Activated CD4-positive, alpha-beta T cell treated with anti-CD3 and anti-CD28 coated beads, Interleukin-2, amount 50 U/mL, for 4 hours (primary cell): ENCODE results near the gene MSH3.
"Not testable (repeated sequence)": the region's sequence is repeated elsewhere in the genome, so short reads cannot be mapped to it uniquely, and the experiment has no call there.

Experiments
- DNase-seq, 2 experiments: peaks; one replicate each; pipeline ENCODE4 v3.0.0-alpha.2; 2020

Gene MSH3

DNA sequence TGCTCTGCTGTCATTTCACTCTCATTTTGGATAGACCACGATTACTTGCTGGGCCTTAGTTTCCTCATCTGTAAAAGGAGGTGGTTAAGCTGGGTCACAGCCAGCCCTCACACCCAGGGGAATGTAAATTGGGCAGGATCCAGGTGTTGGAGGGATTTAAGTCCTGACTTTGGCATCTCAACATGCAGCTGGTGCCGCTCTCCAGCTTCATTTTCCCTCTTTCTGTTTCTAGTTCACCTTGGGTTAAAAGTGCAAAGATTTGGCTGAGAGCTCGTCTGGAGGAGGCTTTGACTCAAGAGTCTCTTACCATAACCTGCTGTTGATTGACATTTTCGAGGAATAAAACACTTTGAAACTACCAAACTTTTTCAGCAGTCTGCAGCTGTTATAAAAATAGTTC, 144.6 kb downstream of the MSH3 start:
- DNase-seq = no peak

DNA sequence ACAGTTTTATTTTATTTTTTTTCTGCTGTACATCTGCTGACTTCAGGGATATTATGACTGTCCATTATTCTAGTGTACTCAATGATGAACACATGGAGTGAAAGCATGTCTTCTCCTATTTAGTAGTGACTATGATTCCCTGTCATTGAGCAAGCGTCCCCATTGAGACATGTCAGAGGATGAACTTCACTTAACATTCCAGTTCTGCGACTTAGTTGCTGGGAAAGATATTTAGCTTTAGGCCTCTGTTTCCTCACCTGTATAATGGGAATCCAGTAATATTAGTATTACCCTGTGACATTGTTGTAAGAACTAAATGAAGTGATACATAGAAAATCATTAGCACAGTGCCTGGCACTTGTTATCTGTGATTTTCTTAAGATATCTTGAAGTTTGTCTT, 145.1 kb downstream of the MSH3 start:
- no peak for DNase-seq

DNA sequence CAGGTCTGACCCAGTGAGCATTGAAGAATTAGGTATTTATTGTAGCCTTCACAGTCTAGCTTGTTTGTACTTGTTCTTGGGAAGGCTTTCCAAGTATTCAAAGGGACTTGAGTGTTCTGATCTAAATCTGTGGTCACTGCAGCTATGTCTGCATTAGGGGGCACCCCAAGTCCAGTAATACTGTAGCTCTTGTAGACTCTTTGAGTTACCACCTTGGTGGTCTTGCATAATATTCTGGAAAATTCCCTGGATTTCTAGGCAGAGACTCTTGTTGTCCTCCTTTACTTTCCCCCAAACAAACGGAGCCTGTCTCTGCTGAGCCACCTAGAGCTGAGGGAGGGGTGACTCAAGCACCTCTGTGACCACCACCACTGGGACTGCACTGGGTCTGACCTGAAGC, 149.9 kb downstream of the MSH3 start:
- no peak for DNase-seq

DNA sequence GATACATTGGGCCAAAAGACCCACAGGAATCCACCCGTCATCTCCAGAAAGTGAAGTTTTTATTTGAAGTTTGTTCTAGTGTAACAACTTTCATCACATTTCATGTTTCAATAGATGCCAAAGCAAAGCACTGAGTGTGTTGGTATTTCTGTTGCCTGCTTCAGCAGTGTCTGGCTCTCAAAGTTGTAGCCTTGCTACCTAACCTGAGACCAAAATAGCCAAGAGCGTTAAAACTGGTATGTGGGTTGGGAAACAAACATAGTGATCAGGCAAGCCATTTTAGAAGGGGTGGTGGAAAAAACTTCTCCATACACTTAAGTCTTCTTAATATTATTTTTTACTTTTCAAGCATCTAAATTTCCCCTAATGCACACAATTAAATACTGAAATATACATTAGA, 150.6 kb downstream of the MSH3 start:
- DNase-seq = no peak

DNA sequence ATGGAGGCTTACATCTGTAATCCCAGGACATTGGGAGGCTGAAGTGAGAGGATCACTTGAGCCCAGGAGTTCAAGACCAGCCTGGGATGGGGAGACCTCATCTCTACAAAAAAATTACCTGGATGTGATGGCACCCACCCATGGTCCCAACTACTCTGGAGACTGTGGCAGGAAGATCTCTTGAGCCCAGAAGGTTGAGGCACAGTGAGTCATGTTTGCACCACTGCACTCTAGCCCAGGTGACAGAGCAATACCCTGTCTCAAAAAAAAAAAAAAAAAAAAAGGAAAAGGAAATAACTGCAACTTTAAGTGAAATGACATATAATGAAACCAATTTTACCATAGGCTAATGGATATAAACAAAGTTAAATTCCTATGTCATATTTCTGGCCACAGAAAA, 152.5 kb downstream of the MSH3 start:
- no peak for DNase-seq

DNA sequence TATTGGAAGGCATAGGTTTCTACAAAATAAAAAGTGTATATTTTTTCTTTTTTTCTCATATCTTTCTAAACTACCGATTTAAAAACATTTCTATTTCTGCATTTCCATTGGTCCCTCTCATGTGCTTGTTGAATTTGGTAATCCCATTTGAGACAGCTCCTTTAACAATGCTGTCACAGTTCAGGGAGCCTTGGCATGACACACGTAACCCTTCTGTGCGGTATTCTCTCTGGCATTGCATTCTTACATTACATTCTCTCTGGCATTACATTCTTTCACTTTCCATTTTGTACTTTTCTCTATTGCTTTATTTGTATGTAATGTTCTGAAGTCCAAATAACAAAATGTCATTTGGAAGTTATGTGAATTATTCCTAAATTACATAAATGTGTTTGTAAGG, 155.0 kb downstream of the MSH3 start:
- no peak for DNase-seq

DNA sequence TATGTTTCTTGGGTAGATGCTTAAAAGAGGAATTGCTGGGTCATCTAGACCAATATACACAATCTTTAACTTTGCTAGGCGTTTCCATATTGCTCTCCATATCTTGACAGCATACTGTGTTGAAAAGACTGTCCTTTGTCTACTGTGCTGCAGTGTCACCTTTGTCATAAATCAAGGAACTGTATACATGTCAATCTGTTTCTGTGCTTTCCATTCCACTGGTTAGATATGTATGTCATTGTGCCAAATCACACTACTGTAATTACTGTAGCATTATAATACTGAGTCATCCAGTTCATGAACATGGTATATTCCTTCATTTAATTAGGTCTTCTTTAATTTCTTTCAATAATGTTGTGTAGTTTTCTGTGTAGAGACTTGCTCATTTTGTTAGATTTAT, 156.0 kb downstream of the MSH3 start:
- no peak for DNase-seq

DNA sequence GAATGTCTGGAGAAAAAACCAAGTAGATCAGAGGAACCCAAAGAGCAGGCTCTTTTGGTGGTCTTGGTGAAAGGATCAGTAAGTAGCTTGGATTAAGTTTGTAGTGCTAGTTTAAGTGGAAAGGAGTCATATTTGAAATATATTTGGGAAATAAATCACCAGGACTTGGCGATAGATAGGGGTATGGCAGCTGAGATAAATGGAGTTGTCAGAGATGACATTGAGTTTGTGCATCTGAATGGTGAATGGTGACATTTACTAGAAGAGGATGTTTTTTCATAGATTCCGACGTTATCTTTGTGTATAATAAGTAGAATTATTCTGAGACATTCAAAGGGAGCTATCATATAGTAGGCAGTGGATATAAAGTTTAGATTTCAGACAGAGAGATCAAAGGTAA, 162.1 kb downstream of the MSH3 start:
- no peak for DNase-seq

DNA sequence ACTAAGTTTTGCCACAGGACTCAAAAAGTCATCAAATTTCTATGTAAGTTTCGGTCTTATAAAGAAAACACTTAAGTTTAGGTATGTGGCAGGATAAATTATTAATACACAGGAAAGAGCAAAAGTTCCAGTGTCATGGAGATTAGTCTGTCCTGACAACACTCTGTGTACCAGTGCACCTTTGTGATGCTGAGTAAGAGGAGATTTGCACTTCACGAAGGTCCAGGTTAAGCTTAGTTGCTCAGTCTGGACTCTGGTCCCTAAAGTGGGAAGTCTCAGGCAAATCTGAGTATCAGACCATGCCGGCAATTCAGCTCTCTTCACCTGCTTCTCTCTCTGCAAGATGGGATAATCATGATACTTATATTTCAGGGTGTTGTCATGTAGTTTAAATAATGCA, 166.2 kb downstream of the MSH3 start:
- no peak for DNase-seq

DNA sequence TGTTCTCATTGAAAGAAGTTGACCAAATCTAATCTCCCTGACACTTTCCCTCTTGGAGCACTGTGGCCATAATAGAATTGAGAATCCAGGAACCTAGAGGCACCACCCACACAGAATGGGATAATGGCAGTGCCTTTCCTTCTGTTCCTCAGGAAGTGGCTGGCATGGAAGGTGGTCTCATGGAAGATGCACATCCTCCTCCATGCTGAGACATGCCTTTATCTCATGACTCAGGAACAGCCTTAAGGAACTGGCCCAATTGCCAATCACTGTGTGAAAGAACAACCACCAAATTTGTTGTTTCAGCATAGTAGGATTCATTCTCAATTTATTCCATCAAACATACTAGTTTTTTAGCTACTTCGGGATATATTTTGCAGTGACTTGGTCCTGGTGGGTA, 168.2 kb downstream of the MSH3 start:
- no peak for DNase-seq

DNA sequence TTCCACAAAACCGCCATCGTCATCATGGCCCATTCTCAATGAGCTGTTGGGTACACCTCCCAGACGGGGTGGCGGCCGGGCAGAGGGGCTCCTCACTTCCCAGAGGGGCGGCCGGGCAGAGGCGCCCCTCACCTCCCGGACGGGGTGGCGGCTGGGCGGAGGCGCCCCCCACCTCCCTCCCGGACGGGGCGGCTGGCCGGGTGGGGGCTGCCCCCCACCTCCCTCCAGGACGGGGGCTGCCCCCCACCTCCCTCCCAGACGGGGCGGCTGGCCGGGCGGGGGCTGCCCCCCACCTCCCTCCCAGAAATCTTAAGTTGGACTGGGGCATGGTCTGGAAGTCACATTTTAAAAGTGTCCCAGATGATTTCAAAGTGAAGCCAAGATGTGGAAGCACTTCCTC, 169.7 kb downstream of the MSH3 start:
- DNase-seq = not testable (repeated sequence)

DNA sequence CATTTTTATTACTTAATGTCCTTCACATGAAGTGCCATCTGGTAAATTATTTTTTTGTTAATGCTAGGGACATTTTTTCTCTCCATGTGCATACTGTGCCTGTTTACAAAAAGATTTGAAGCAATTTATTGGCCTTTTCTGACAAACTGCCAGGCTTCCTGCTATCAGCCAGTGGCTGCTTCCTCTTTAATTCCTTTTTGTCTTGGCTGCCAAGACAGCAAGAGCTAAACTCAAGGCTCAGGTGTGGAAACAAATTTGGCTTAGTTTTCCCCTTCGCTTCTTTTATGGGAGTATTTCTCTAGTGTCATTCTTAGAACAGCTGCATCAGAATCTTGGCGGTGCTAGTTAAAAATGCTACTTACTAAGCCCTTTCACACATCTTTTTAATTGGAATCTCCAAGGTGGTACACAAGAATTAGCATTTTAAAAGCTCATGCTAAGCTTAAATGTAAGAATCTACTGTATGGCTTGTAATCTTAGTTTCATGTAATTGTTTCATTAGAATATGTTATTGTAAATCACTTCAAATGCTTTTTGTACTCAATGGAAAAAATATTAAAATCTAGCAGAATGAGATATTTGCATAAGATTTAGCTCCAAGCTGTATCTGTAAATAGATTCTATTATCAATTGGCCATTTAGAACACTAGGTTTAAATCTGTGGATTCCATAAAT, 171.5 kb downstream of the MSH3 start:
- DNase-seq = no peak

DNA sequence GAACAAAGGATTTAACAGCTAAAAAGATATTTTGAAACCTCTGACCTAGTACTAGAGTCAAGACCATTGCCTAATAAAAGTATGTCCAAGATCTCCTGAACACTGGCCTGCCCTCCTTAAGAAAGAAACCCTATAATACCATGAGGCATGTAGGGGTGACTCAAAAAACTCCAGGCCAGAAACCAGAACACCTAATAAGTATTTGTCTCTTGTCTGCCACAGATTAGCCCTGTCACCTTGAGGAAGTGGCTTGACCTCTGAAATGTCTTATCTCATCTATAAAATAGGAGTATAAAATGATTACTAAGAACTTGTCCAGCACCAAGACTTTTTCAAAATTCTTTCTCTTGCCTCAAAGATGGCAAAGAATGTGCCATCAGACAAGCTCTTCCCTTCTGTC, 180.3 kb downstream of the MSH3 start:
- DNase-seq = no peak

DNA sequence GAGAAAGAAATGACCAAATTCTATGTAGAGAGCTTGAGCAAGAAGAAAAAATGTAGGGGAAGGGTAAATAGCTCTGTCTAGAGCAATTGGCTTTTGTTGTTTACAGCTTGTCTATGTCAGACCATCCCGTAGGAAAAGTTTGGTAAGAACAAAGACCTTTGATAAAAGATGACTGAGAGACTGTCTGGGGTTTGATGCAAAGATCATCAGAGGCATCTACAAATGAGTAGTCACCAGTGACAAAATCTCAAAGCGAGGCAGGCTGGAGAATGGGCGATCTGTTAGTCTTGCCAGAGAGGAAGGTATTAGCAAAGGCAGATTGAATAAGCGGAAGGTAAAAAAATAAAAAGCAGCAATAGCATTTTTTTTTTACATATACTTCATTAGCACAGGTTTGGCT, 180.7 kb downstream of the MSH3 start:
- DNase-seq = no peak

DNA sequence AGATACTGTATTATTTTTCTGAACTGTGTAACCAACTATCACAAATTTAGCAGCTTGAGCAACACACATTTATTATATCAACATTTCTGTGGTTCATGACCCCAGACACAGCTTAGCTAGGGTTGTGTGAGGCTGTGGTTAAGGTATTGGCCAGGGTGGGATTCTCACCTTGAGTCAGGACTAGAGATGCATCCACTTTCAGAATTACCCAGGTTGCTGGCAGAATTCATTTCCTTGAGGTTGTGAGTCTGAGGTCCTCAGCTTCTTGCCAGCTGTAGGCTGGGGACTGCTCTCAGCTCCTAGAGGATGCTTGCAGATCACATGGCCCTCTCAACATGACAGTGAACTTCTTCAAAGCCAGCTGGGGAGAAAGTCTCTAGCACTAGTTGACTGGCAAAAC, 183.2 kb downstream of the MSH3 start:
- DNase-seq = no peak

DNA sequence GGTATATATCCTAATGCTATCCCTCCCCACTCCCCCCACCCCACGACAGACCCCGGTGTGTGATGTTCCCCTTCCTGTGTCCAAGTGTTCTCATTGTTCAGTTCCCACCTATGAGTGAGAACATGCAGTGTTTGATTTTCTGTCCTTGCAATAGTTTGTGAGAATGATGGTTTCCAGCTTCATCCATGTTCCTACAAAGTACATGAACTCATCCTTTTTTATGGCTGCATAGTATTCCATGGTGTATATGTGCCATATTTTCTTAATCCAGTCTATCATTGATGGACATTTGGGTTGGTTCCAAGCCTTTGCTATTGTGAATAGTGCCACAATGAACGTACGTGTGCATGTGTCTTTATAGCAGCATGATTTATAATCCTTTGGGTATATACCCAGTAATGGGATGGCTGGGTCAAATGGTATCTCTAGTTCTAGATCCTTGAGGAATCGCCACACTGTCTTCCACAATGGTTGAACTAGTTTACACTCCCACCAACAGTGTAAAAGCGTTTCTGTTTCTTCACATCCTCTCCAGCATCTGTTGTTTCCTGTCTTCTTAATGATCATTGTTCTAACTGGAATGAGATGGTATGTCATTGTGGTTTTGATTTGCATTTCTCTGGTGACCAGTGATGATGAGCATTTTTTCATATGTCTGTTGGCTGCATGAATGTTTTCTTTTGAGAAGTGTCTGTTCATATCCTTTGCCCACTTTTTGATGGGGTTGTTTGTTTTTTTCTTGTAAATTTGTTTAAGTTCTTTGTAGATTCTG, 186.8 kb downstream of the MSH3 start:
- not testable (repeated sequence) for DNase-seq

DNA sequence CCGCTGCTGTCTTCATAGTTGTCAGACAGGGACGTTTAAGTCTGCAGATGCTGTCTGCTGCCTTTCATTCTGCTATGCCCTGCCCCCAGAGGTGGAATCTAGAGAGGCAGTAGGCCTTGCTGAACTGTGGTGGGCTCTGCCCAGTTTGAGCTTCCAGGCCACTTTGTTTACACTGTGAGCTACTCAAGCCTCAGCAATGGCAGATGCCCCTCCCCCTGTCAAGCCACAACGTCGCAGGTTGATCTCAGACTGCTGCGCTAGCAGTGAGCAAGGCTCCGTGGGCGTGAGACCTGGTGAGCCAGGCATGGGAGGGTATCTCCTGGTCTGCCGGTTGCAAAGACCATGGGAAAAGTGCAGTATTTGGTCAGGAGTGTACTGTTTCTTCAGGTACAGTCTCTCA, 192.0 kb downstream of the MSH3 start:
- not testable (repeated sequence) for DNase-seq

DNA sequence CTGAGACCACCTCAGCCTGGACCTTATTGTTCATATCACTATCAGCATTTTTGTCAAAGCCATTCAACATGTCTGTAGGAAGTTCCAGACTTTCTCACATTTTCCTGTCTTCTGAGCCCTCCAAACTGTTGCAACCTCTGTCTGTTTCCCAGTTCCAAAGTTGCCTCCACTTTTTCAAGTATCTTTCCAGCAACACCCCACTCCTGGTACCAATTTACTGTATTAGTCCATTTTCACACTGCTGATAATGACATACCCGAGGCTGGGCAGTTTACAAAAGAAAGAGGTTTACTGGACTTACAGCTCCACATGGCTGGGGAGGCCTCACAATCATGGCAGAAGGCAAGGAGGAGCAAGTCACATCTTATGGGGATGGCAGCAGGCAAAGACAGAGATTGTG, 195.7 kb downstream of the MSH3 start:
- DNase-seq = not testable (repeated sequence)

DNA sequence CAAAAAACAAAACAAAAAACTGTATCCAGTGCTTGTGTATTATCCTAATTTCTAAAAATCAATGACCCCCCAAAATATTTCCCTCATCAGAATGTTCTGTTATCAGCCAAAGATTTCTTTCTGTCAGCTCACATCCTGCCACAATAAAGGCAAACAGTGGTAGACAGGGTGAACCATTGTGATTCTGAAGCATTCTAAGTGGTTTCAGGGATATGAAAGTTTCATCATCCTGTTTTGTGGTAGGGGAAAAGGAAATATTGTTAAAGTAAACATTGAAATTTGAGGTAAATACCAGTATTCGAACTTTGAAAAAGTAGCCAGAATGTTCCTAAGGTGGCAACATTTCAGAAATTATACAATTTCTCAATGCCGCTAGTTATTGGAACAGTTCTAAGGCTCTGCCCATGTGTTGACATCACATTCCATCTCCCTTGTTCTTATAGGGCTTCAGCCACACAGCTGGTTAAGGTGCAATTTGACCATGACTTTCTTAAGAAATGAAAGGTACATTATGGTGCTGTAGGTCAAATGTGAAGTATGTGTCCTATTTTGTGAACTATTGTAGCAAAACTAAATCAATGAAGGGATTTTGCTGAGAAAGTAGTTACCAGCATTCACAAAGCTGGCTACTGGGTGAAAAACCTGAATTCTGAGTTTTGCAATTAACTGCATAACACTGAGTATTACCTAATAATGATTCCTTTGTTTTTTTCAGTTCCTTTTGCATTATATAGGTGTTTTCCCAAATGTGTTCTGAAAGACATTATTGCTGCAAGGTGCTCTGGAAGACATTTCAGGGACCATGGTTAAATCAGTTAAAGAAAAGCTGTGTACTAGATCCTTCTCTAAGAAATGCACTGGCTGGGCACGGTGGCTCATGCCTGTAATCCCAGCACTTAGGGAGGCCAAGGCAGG, 198.1 kb downstream of the MSH3 start:
- DNase-seq = no peak

DNA sequence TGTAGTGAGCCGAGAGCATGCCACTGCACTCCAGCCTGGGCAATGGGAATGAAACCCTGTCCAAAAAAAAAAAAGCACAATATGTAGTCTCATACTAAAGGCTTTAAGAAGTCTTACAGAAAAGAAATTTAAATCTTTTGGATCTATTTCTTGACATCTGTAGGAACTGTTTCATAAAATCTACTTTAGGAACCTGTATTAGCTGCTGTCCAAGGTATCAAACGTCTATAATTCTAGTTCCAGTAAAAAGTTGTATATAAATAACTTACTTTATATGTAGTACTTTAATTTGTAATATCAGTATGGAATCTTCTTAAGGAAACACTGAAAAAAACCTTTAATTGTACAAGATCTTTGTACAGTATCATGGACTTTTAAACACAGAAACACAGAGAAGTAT, 199.0 kb downstream of the MSH3 start:
- DNase-seq = no peak

DNA sequence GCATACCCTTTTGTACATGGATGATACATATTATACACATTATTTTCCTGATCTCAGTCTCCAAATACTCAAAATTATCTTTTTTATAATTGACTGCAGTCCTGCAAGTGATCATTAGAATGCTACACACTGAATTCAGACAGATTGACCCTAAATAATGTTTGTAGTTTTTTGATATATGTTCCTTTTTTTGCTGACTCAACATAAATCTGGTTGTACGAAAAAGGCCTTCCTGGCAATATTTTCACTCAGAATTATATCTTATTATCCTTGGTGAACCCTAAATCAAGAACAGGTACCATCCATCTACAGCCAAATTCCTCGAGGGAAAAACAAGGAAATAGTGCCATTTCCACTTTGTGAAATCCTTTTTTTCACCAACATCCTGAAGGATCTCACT, 200.1 kb downstream of the MSH3 start:
- DNase-seq = no peak

DNA sequence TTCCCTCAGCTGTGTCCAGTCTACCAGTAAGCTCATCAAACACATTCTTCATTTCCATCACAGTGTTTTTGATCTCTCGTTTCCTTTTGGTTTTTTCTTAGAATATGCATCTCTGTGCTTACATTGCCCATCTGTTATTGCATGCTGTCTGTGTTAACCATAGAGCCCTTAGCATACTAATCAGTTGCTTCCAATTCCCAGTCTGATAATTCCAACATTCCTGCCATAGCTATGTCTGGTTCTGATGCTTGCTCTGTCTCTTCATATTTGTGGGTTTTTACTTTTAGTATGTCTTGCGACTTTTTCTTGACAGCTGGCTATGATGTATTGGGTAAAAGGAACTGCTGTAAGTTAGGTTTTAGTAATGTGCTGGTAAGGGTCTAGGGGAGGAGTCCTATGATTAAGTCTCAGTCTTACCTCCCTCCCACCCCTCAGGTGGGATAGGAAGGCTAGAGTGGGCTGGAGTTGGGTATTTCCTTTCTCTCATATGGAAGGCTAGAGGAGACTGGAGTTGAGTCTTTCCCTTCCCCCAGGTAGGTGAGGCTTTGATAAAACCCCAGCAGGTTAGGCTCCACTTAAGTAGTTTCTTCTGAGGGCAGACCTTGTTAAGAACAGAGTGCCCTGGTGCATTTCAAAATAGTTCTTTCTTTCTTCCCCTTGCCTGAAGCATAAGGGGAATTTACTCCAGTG, 206.6 kb downstream of the MSH3 start:
- no peak for DNase-seq

DNA sequence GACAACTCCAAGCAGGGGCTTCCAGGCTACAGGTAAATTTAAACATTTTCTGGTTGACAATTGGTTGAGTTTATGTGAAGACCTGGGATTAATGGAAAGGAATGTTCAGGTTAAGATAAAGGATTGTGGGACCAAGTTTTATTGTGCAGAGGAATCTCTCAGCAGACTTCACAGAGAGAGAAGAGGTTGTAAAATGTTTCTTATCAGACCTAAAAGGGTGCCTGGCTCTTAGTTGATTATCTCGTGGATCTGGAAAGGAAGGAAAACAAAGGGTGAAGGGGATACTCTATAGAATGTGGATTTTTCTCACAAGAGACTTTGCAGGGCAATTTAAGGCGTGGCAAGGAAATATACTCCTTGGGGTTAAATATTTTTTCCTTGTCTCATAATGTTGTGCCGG, 209.3 kb downstream of the MSH3 start:
- no peak for DNase-seq
